ENCODE measurements around the gene CDC42EP3.

Gene CDC42EP3

DNA sequence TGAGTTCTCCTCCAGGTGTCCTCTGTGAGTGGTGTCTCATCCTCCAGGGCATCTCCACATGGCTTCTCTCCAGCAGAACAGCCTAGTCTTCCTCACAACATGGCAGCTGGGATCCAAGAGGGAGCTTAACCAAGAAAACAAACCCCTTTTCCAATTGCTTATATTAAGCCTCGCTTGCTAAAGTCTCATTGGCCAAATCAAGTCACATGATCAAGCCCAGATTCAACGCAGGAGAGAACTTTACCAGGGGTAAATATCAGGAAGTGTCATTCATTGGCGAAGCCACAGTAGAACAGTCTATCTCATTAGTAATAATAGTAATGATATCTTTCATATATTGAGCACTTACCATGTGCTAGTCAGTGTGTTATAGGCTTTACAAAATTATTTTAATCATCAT lies 53.1 kb downstream of the CDC42EP3 start:
- no peak for DNase-seq (ENCODE audit: low read depth)

DNA sequence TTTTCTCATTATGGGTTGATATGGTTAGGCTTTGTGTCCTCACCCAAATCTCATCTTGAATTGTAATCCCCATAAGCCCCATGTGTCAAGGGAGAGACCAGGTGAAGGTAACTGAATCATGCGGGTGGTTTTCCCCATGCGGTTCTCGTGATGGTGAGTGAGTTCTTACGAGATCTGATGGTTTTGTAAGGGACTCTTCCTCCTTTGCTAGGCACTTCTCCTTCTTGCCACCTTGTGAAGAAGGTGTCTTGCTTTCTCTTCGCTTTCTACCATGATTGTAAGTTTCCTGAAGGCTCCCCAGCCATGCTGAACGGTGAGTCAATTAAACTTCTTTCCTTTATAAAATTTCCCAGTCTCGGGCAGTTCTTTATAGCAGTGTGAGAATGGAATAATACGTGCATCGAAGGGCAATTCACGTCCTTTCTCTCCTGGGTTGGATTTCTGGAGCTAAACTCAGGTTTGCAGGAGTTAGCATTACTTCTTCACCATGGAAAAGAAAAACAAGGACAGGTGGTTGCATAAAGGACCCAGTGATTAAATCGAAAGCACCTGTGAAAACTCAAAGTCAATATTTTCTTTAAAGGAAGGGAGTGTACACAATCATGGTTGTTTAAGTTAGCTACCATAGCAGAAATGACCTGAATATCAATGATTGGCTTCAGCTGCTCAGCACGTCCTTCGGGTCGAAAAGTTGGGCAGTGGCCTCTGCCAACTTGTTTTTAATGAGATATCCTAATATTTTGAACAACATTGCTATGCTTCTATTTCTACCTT lies 54.1 kb downstream of the CDC42EP3 start:
- DNase-seq (ENCODE audit: low read depth) = no peak

DNA sequence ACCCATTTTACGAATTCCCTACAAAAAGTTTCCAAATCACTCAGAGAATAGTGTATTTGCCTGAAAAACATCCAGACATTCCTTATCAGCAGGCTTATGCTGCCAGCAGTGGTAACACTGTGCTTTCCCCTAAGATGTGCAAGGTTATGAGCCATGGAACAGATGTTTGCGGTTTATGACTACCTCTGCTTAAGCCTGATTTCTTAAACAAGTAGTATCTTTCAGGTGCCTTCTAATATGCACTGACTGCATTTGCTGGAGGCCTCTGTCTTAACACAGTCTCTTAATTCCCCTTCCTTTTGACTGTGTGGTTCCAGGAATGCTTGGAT lies 54.8 kb downstream of the CDC42EP3 start:
- no peak for DNase-seq (ENCODE audit: low read depth)

GRCh38 chr2:37615804-37616676 lies 55.4 kb downstream of the CDC42EP3 start:
- no peak for DNase-seq (ENCODE audit: low read depth)

GRCh38 chr2:37614061-37614738 lies 57.2 kb downstream of the CDC42EP3 start:
- peak; percentile 89 for DNase-seq (ENCODE audit: low read depth)

DNA sequence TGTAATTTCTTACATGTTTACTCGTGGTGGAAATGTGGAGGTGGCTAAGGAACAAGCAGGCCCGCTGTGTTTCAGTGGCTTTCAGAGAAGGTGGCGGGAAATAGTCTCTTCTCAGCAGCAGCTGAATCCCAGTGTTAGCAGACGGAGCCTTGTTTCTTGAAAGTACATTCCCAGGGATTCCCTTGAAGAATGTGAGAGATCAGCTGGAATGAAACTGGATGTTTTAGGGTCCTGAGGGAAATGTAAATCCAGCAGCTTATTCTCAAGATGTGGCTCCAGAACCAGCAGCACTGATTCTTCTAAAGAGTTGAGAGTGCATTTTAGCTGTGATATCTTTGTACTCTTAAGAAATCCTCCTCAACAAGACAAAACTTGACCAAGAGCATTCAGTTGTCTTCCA lies 59.1 kb downstream of the CDC42EP3 start:
- no peak for DNase-seq (ENCODE audit: low read depth)

DNA sequence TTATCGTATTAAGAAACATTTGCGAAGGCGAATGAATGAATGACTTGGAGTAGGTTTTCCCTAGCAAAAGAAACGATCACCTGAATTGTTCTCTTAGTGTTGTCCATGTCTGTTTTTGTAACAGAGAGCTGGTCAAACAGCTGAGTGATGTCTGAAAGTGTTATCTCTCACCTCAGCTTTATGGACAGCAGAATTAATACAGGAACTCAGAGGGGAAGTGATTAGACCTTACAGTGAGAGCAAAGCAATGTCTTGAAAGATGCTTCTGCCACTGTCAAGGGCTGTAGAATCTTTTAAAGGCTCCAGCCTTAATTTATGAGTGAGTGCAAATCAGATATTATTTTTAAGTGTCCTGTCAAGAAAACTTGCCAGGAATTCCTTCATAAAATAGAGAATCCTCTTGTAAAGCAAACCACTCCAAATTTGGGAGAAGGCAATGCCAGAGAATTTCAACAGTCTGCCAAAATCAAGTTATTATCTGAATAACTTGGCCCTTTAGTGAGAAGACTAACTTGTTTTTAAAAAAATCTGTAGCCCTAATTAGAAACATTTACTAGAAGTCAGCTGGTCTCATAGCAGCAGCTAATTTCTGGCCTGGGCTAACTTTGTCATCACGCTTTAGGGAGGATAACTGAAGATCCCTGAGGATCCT lies 60.7 kb downstream of the CDC42EP3 start:
- DNase-seq (ENCODE audit: low read depth) = peak; percentile 65

DNA sequence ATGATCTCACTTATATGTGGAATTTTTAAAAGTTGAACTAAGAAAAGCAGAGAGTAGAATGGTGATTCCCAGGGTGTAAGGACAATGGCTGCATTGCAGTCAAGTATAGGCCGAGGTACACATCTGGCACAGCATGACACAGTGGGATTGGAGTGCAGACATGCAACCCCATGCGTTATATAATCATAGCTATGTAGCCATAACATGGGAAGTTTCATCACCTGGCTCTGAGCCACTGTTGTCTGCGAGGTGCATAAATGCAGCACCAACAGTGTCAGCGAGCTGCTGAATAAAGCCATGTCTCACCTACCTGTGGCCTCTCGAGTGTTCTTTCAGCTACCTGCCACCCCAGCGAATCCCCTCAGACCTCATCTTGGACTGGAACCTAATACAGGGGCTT lies 61.7 kb downstream of the CDC42EP3 start:
- no peak for DNase-seq (ENCODE audit: low read depth)

GRCh38 chr2:37604716-37605115 lies 66.7 kb downstream of the CDC42EP3 start:
- DNase-seq (ENCODE audit: low read depth) = no peak

GRCh38 chr2:37602702-37603101 lies 68.7 kb downstream of the CDC42EP3 start:
- no peak for DNase-seq (ENCODE audit: low read depth)

DNA sequence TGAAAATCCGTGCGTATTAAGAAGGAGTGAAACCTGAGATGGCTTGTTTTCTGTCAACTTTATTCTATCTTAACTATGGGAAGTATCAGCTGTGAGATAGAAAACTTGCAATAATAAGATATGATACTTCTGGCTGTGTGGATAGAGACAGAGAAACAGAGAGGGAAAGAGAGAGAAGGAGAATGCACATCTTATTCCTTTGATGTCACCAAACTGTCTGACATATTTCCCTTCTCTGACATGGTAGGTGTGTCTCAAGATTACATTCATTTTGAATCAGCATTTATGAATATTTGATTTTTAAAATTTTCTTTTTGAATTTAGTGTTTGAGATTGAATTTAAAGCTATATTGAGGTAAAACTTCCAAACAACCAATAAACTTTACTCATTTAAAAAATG lies 69.4 kb downstream of the CDC42EP3 start:
- no peak for DNase-seq (ENCODE audit: low read depth)

DNA sequence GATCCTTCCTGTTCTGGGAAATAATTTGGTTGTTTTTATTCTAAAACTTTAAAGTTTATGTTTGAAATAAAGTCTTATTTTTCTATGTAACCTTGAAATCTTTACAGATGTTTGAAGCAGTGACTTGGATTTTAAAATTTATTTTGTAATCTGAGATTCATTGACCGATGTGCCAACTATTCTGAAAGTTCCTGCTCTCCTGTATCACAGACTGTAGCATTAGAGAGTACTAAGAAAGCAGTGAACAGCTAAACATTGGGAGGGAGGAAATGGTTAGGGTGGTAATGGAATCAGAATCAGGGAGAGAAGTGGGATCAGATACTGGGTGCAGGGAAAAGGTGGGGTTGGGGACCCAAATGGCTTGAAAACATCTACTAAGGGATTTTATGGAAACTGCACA lies 69.9 kb downstream of the CDC42EP3 start:
- peak; percentile 49 for DNase-seq (ENCODE audit: low read depth)

DNA sequence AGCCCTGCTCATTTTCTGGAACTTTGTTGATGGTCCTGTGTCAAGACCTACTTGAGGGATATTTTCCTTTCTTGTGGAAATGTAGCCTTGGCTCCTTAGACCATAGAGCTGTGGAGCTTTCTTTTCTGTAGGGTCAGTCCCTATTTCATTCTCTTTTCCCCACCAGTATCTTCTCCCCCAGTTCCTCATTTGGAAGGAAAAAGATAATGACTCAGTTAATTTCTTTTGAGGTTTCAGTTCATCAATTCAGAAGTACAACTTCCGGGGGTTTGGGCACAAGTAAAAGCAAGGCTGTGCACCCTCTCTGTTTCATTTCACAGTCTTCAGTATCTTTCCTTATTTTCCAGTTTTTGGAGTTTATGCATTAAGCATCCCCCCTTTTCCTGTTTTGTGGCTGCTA lies 70.7 kb downstream of the CDC42EP3 start:
- no peak for DNase-seq (ENCODE audit: low read depth)

- DNase-seq (ENCODE audit: low read depth) = no peak
Measured at GRCh38 chr2:37599688-37600525, 71.5 kb downstream of the CDC42EP3 start.

GRCh38 chr2:37593694-37594093 lies 77.7 kb downstream of the CDC42EP3 start:
- no peak for DNase-seq (ENCODE audit: low read depth)

- DNase-seq (ENCODE audit: low read depth) = no peak
Measured at GRCh38 chr2:37593024-37593423, 78.4 kb downstream of the CDC42EP3 start.

All from fibroblast of gingiva (primary cell).